ENCODE data around the gene RPAIN.

RPAIN gene

GRCh38 chr17:5438716-5439445 is 18.9 kb downstream of the RPAIN start, which contains the start of gene C1QBP:
Gene C1QBP (minus strand): TSS chr17:5439155. CDS start chr17:5439073, 82 bp downstream.
- peak; percentile 94 for DNase-seq (ENCODE audit: low read depth)
- TF ChIP-seq, protein P1, sequence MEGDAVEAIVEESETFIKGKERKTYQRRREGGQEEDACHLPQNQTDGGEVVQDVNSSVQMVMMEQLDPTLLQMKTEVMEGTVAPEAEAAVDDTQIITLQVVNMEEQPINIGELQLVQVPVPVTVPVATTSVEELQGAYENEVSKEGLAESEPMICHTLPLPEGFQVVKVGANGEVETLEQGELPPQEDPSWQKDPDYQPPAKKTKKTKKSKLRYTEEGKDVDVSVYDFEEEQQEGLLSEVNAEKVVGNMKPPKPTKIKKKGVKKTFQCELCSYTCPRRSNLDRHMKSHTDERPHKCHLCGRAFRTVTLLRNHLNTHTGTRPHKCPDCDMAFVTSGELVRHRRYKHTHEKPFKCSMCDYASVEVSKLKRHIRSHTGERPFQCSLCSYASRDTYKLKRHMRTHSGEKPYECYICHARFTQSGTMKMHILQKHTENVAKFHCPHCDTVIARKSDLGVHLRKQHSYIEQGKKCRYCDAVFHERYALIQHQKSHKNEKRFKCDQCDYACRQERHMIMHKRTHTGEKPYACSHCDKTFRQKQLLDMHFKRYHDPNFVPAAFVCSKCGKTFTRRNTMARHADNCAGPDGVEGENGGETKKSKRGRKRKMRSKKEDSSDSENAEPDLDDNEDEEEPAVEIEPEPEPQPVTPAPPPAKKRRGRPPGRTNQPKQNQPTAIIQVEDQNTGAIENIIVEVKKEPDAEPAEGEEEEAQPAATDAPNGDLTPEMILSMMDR (IDR thresholded peaks at IDR 0.05; ENCODE audit: low read length, missing control alignments): peak; percentile 79
- H3K4me3 ChIP-seq (replicated peaks; ENCODE audit: low read depth, low read length): peak within 1 kb of the TSS; percentile 90

GRCh38 chr17:5439446-5439764 is 19.4 kb downstream of the RPAIN start:
- peak overlapping the region; percentile 90 for H3K4me3 ChIP-seq (replicated peaks; ENCODE audit: low read depth, low read length)
- no peak for DNase-seq (ENCODE audit: low read depth)

DNA sequence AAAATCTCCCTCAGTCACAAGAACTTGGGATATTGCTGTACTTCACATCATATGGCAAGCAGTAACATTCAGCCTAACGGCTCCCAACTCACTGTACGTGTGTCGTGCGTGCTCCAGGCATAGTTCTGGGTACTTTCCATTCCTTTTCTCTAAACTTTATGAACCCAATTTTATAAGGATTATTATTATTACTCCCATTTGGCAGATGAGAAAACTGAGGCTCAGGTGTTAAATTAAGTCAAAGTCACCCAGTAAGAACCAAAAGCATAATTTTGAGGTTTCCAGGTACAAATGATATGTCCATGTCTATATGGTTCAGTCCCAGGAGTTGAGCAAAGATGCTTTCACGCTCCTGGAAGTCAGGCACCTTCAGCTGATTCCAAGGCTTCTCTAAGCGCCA is 23.7 kb downstream of the RPAIN start:
- no peak for DNase-seq (ENCODE audit: low read depth)
- no peak overlapping the region for H3K4me3 ChIP-seq (replicated peaks; ENCODE audit: low read depth, low read length)
- TF ChIP-seq, protein P1 (IDR thresholded peaks at IDR 0.05; ENCODE audit: low read length, missing control alignments): no peak

More at GRCh38 chr17:5439446-5439764, 19.4 kb downstream of the RPAIN start:
- TF ChIP-seq, protein P1 (IDR thresholded peaks at IDR 0.05; ENCODE audit: low read length, missing control alignments): no peak

DNA sequence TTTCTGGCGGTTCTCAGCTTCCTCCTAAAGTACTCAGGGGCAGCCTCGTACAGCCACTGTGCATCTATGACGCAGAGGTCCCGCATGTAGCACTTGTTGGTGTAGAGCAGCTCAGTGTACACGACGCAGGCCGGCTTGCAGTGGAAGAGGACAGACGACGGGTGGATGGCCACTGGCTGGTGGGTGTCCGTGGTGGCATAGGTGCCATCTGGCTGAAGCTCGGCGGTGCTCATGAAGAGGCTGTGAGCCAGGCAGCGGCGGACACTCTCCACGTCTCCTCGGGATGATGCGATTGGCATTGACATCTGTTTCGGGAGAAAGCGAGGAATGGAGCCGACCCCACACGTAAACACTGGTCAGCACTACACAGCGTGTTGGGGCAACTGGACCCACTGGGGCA is 24.2 kb downstream of the RPAIN start:
- TF ChIP-seq, protein P1 (IDR thresholded peaks at IDR 0.05; ENCODE audit: low read length, missing control alignments): no peak

GRCh38 chr17:5446786-5447185 is 26.8 kb downstream of the RPAIN start:
- TF ChIP-seq, protein P1 (IDR thresholded peaks at IDR 0.05; ENCODE audit: low read length, missing control alignments): no peak
- no peak for DNase-seq (ENCODE audit: low read depth)

More for the DNA sequence above, 24.2 kb downstream of the RPAIN start:
- H3K4me3 ChIP-seq (replicated peaks; ENCODE audit: low read depth, low read length): no peak overlapping the region
- no peak for DNase-seq (ENCODE audit: low read depth)

DNA sequence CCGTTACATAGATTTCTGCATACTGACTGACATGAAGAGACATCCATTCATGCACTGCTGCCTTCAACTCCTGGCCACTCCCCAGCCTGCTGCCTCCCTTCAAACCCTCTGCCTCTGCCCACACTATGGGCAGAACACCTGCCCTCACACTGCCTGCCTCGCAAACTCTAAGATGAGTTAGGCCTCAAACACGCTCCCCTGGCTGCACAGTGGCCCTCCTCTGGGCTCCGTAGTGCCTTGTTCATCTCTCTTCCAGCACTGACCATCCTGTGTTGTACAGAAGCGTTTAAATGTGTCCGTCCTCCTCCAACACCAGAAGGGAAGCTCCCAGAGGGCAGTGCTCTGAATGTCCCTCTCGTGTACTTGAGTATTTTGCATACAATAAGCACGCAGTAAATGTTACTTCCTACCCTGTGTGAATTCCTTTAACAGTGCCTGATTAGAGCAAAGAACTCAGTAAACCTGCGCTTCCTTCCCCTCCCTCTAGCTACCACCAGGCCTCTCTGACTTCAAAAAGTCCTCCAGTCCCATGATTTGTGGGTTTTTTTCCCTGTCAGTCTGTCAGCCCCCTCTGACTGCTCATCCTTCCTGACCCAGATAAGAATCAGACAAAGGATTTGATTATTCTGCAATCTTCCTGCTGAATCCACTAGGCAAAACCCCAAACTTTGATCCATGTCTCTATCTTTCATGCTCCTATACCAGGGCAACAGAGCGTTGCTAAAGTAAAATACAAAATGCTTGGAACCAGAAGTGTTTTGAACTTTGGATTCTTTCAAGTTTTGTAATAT is 44.9 kb downstream of the RPAIN start:
- TF ChIP-seq, protein P1 (IDR thresholded peaks at IDR 0.05; ENCODE audit: low read length, missing control alignments): no peak
- no peak for DNase-seq (ENCODE audit: low read depth)
- no peak overlapping the region for H3K4me3 ChIP-seq (replicated peaks; ENCODE audit: low read depth, low read length)

More at GRCh38 chr17:5446786-5447185, 26.8 kb downstream of the RPAIN start:
- no peak overlapping the region for H3K4me3 ChIP-seq (replicated peaks; ENCODE audit: low read depth, low read length)

Data from fibroblast of pulmonary artery (primary cell).